Measurements from ENCODE around the gene RABGEF1.
"Not testable (repeated sequence)": the region's sequence is repeated elsewhere in the genome, so short reads cannot be mapped to it uniquely, and the experiment has no call there.

Gene RABGEF1

DNA sequence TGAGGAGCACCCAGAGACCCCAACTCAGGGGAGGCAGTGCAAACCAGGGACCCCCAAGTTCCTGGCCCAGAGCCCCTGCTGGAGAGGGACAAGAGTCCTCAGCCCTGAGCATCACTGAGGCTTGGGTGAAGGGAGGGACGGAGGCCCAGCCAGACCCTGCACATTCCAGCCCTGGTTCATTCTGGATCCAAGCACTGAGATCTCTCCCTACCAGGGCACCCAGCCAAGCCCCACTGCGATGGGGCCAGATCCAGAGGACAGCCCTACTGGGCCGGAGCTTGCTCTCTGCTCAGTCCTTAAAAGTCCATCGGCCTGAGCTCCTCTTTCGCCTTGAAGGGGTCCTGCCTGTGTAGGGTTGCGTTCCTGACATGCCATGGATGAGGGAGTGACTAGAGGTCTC lies 40.5 kb upstream of the RABGEF1 start:
- H3K79me2 ChIP-seq (ENCODE audit: insufficient read depth, low read length) = no peaks in the 10 kb centered on the region
- no peak for ATAC-seq (ENCODE audit: insufficient read depth, low read depth)
- H3K9ac ChIP-seq (ENCODE audit: low read depth, low read length) = no peak overlapping the region
- TF ChIP-seq EZH2 (IDR thresholded peaks at IDR 0.05; ENCODE audit: borderline replicate concordance, low read depth, low read length, severe bottlenecking) = no peak
- TF ChIP-seq, protein P1, sequence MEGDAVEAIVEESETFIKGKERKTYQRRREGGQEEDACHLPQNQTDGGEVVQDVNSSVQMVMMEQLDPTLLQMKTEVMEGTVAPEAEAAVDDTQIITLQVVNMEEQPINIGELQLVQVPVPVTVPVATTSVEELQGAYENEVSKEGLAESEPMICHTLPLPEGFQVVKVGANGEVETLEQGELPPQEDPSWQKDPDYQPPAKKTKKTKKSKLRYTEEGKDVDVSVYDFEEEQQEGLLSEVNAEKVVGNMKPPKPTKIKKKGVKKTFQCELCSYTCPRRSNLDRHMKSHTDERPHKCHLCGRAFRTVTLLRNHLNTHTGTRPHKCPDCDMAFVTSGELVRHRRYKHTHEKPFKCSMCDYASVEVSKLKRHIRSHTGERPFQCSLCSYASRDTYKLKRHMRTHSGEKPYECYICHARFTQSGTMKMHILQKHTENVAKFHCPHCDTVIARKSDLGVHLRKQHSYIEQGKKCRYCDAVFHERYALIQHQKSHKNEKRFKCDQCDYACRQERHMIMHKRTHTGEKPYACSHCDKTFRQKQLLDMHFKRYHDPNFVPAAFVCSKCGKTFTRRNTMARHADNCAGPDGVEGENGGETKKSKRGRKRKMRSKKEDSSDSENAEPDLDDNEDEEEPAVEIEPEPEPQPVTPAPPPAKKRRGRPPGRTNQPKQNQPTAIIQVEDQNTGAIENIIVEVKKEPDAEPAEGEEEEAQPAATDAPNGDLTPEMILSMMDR (IDR thresholded peaks at IDR 0.05; ENCODE audit: borderline replicate concordance, extremely low read depth, low read length, poor library complexity, severe bottlenecking) = no peak
- no peak for DNase-seq
- H3K9me3 ChIP-seq (ENCODE audit: insufficient read depth, low read length, severe bottlenecking) = no peaks in the 10 kb centered on the region
- no peaks in the 10 kb centered on the region for H3K36me3 ChIP-seq (ENCODE audit: insufficient read depth, low read length)
- no peak overlapping the region for H2AFZ ChIP-seq (ENCODE audit: low read depth, low read length)
- H3K27ac ChIP-seq (ENCODE audit: low read length) = no peak overlapping the region
- H3K4me1 ChIP-seq (ENCODE audit: insufficient read depth, low read length) = no peaks in the 10 kb centered on the region
- no peak overlapping the region for H3K4me2 ChIP-seq (ENCODE audit: insufficient read depth, low read length)
- H3K4me3 ChIP-seq (ENCODE audit: low read depth in 1 of 2, low read length in 2 of 2) = no peak overlapping the region
- no peaks in the 10 kb centered on the region; the same call in 1 of the 2 replicates for H4K20me1 ChIP-seq (ENCODE audit: insufficient read depth, low read length)
- H3K27me3 ChIP-seq (ENCODE audit: insufficient read depth, low read length, poor library complexity) = no peaks in the 10 kb centered on the region

GRCh38 chr7:66700633-66701131 lies 39.9 kb upstream of the RABGEF1 start:
- H3K27ac ChIP-seq (ENCODE audit: low read length) = no peak overlapping the region
- H3K4me3 ChIP-seq (ENCODE audit: low read depth in 1 of 2, low read length in 2 of 2) = no peak overlapping the region
- H2AFZ ChIP-seq (ENCODE audit: low read depth, low read length) = no peak overlapping the region
- no peaks in the 10 kb centered on the region for H3K27me3 ChIP-seq (ENCODE audit: insufficient read depth, low read length, poor library complexity)
- no peaks in the 10 kb centered on the region for H3K79me2 ChIP-seq (ENCODE audit: insufficient read depth, low read length)
- ATAC-seq (ENCODE audit: insufficient read depth, low read depth) (no peak), DNase-seq (no peak)
- H3K4me1 ChIP-seq (ENCODE audit: insufficient read depth, low read length) = no peaks in the 10 kb centered on the region
- no peaks in the 10 kb centered on the region for H3K36me3 ChIP-seq (ENCODE audit: insufficient read depth, low read length)
- no peak for TF ChIP-seq EZH2 (IDR thresholded peaks at IDR 0.05; ENCODE audit: borderline replicate concordance, low read depth, low read length, severe bottlenecking)
- TF ChIP-seq, protein P1 (IDR thresholded peaks at IDR 0.05; ENCODE audit: borderline replicate concordance, extremely low read depth, low read length, poor library complexity, severe bottlenecking) = no peak
- H3K9me3 ChIP-seq (ENCODE audit: insufficient read depth, low read length, severe bottlenecking) = no peaks in the 10 kb centered on the region
- no peak overlapping the region for H3K4me2 ChIP-seq (ENCODE audit: insufficient read depth, low read length)
- no peak overlapping the region for H3K9ac ChIP-seq (ENCODE audit: low read depth, low read length)
- H4K20me1 ChIP-seq (ENCODE audit: insufficient read depth, low read length) = no peaks in the 10 kb centered on the region; the same call in 1 of the 2 replicates

DNA sequence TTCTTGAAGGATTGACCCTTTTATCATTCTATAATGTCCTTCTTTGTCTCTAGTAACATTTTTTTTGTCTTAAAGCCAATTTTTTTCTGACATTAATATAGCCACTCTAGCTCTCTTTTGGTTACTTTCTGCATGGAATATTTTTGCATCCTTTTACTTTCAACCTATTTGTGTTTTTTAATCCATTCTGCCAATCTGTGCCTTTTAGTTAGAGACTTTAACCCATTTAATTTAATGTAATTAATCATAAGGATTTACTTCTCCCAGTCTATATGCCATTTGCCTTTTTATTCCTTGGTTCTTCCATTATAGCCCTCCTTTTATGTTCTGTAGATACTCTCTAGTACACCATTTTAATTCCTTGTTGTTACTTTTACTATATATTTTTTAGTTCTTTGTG lies 32.7 kb upstream of the RABGEF1 start:
- ATAC-seq (ENCODE audit: insufficient read depth, low read depth) = no peak
- Histone ChIP-seq H3K4me1 (ENCODE audit: insufficient read depth, low read length) (no peaks in the 10 kb centered on the region), H3K27ac (ENCODE audit: low read length) (no peak overlapping the region), H3K36me3 (ENCODE audit: insufficient read depth, low read length) (peaks cover 5% of the 10 kb centered on the region; the same call in 1 of the 2 replicates), H3K79me2 (ENCODE audit: insufficient read depth, low read length) (no peaks in the 10 kb centered on the region), H4K20me1 (ENCODE audit: insufficient read depth, low read length) (no peaks in the 10 kb centered on the region), H3K27me3 (ENCODE audit: insufficient read depth, low read length, poor library complexity) (no peaks in the 10 kb centered on the region), H3K9ac (ENCODE audit: low read depth, low read length) (no peak overlapping the region), H2AFZ (ENCODE audit: low read depth, low read length) (no peak overlapping the region), H3K4me2 (ENCODE audit: insufficient read depth, low read length) (no peak overlapping the region), H3K9me3 (ENCODE audit: insufficient read depth, low read length, severe bottlenecking) (no peaks in the 10 kb centered on the region), H3K4me3 (ENCODE audit: low read depth in 1 of 2, low read length in 2 of 2) (no peak overlapping the region)
- DNase-seq = no peak
- TF ChIP-seq, protein P1 (IDR thresholded peaks at IDR 0.05; ENCODE audit: borderline replicate concordance, extremely low read depth, low read length, poor library complexity, severe bottlenecking) = no peak
- no peak for TF ChIP-seq EZH2 (IDR thresholded peaks at IDR 0.05; ENCODE audit: borderline replicate concordance, low read depth, low read length, severe bottlenecking)

GRCh38 chr7:66710752-66711151 lies 29.8 kb upstream of the RABGEF1 start:
- DNase-seq; H2AFZ ChIP-seq (ENCODE audit: low read depth, low read length); H3K4me2 ChIP-seq (ENCODE audit: insufficient read depth, low read length); H3K27ac ChIP-seq (ENCODE audit: low read length); H3K79me2 ChIP-seq (ENCODE audit: insufficient read depth, low read length); H3K27me3 ChIP-seq (ENCODE audit: insufficient read depth, low read length, poor library complexity); H3K9ac ChIP-seq (ENCODE audit: low read depth, low read length); H3K4me3 ChIP-seq (ENCODE audit: low read depth in 1 of 2, low read length in 2 of 2); ATAC-seq (ENCODE audit: insufficient read depth, low read depth); H3K9me3 ChIP-seq (ENCODE audit: insufficient read depth, low read length, severe bottlenecking); H4K20me1 ChIP-seq (ENCODE audit: insufficient read depth, low read length); H3K4me1 ChIP-seq (ENCODE audit: insufficient read depth, low read length): not testable (repeated sequence)
- peaks cover 12% of the 10 kb centered on the region; the same call in 1 of the 2 replicates for H3K36me3 ChIP-seq (ENCODE audit: insufficient read depth, low read length)
